ENCODE data around the gene NLRC4.

GRCh38 chr2:32192418-32192817 is 72.3 kb downstream of the NLRC4 start:
- TF ChIP-seq POLR2A (IDR thresholded peaks at IDR 0.05), result no peak
- TF ChIP-seq, protein P1, sequence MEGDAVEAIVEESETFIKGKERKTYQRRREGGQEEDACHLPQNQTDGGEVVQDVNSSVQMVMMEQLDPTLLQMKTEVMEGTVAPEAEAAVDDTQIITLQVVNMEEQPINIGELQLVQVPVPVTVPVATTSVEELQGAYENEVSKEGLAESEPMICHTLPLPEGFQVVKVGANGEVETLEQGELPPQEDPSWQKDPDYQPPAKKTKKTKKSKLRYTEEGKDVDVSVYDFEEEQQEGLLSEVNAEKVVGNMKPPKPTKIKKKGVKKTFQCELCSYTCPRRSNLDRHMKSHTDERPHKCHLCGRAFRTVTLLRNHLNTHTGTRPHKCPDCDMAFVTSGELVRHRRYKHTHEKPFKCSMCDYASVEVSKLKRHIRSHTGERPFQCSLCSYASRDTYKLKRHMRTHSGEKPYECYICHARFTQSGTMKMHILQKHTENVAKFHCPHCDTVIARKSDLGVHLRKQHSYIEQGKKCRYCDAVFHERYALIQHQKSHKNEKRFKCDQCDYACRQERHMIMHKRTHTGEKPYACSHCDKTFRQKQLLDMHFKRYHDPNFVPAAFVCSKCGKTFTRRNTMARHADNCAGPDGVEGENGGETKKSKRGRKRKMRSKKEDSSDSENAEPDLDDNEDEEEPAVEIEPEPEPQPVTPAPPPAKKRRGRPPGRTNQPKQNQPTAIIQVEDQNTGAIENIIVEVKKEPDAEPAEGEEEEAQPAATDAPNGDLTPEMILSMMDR (IDR thresholded peaks at IDR 0.05), result no peak

Data from lower leg skin (tissue), 3 donors.